IMR-90 (cell line): ENCODE results near the gene GBA2. TPM values are rescaled to one million over a fixed set of nuclear protein-coding genes. Genes with fewer than 3 reads are reported as not detected.
A peak's percentile ranks its signal among the peaks of the same experiment; 100 is the strongest.

Experiments
- ATAC-seq: fragments of 200-7000 bp; cut with Tn5 transposase; 2 replicates; pipeline ENCODE4 v1.9.1; 2020; ENCODE audit warnings: low read depth, mild to moderate bottlenecking, moderate library complexity
- BruUV-seq: library from RNA; stranded (reverse); fragments of 400-500 nt; replicated peaks from 2 replicates; lab custom pipeline; 2021; lab: Mats Ljungman, UMichigan
- CTCF ChIA-PET: fragments of 300-600 bp; formaldehyde crosslinking; extraction: SDS; loops from one replicate; lab custom pipeline; 2021; ENCODE audit warnings: antibody characterized with exemption; lab: Yijun Ruan, JAX
- POLR2A ChIA-PET: fragments of 300-600 bp; sonication (Branson Sonifier 250); formaldehyde crosslinking; loops from one replicate; lab custom pipeline; 2022; ENCODE audit warnings: antibody characterized with exemption; ENCODE audit not compliant: unreplicated experiment; lab: Charles Lee
- DNase-seq: peaks from one replicate; pipeline ENCODE4 v3.0.0; 2013
- H2AFZ ChIP-seq: replicated peaks from 2 replicates; pipeline ENCODE3; 2013; ENCODE audit warnings: low read length, mild to moderate bottlenecking; ENCODE audit not compliant: poor library complexity
- H2AK5ac ChIP-seq: 2 replicates; pipeline ENCODE4 v1.6.1; 2013; ENCODE audit warnings: low read depth, low read length, inconsistent platforms
- H2AK9ac ChIP-seq: replicated peaks from 2 replicates; pipeline ENCODE3; 2013; ENCODE audit warnings: mild to moderate bottlenecking, low read depth, low read length, moderate library complexity; ENCODE audit not compliant: poor library complexity
- H2BK120ac ChIP-seq: 2 replicates; pipeline ENCODE4 v1.6.1; 2013; ENCODE audit warnings: low read depth, low read length, inconsistent platforms
- H2BK15ac ChIP-seq: 3 replicates; pipeline ENCODE4 v1.6.1; 2013; ENCODE audit warnings: low read depth, low read length, inconsistent platforms
- H2BK20ac ChIP-seq: 2 replicates; pipeline ENCODE4 v1.6.1; 2013; ENCODE audit warnings: low read depth, mild to moderate bottlenecking, inconsistent platforms, low read length, moderate library complexity
- H2BK5ac ChIP-seq: 2 replicates; pipeline ENCODE4 v1.6.1; 2013; ENCODE audit warnings: mild to moderate bottlenecking, low read depth, low read length, inconsistent platforms; ENCODE audit not compliant: poor library complexity, severe bottlenecking
- H3K14ac ChIP-seq: replicated peaks from 2 replicates; pipeline ENCODE4 v1.6.1; 2013; ENCODE audit warnings: low read depth, low read length, inconsistent platforms
- H3K18ac ChIP-seq: 2 replicates; pipeline ENCODE4 v1.6.1; 2013; ENCODE audit warnings: low read depth, low read length, control low read depth
- H3K23ac ChIP-seq: 2 replicates; pipeline ENCODE4 v1.6.1; 2013; ENCODE audit warnings: low read depth, low read length, inconsistent platforms
- H3K27ac ChIP-seq: 2 replicates; pipeline ENCODE4 v1.5.1; 2013; ENCODE audit warnings: mild to moderate bottlenecking, control low read depth, low read length; ENCODE audit not compliant: insufficient read depth
- H3K27me3 ChIP-seq: 2 replicates; pipeline ENCODE4 v1.6.1; 2013; ENCODE audit warnings: low read length; ENCODE audit not compliant: control insufficient read depth, insufficient read depth
- H3K36me3 ChIP-seq: 2 replicates; pipeline ENCODE4 v1.6.1; 2013; ENCODE audit warnings: low read length, mixed read lengths; ENCODE audit not compliant: control insufficient read depth, insufficient read depth
- H3K4ac ChIP-seq: 2 replicates; pipeline ENCODE4 v1.6.1; 2013; ENCODE audit warnings: low read depth, low read length, inconsistent platforms
- H3K4me1 ChIP-seq: 2 replicates; pipeline ENCODE4 v1.6.1; 2013; ENCODE audit warnings: low read length, mixed read lengths; ENCODE audit not compliant: control insufficient read depth, insufficient read depth
- H3K4me2 ChIP-seq: 2 replicates; pipeline ENCODE4 v1.6.1; 2013; ENCODE audit warnings: low read depth, mild to moderate bottlenecking, control low read depth, low read length, moderate library complexity
- H3K4me3 ChIP-seq: 2 replicates; pipeline ENCODE4 v1.5.1; 2013; ENCODE audit warnings: low read depth, mild to moderate bottlenecking, control low read depth, low read length, moderate library complexity; ENCODE audit not compliant: insufficient read depth
- H3K56ac ChIP-seq: 2 replicates; pipeline ENCODE4 v1.6.1; 2013; ENCODE audit warnings: low read length, inconsistent platforms; ENCODE audit not compliant: insufficient read depth; ENCODE audit errors: extremely low read depth
- H3K79me1 ChIP-seq, 2 experiments: 2 replicates each; pipeline ENCODE4 v1.6.1; 2013; ENCODE audit warnings: low read length in 2 of 2, inconsistent platforms in 1 of 2, low read depth in 1 of 2
- H3K9ac ChIP-seq: 2 replicates; pipeline ENCODE4 v1.6.1; 2013; ENCODE audit warnings: low read depth, low read length, control low read depth
- H3K9me1 ChIP-seq: 2 replicates; pipeline ENCODE4 v1.6.1; 2013; ENCODE audit warnings: low read length, inconsistent platforms; ENCODE audit not compliant: insufficient read depth
- H3K9me3 ChIP-seq: 2 replicates; pipeline ENCODE4 v1.6.1; 2013; ENCODE audit warnings: low read length; ENCODE audit not compliant: control insufficient read depth, insufficient read depth
- H4K20me1 ChIP-seq: 2 replicates; pipeline ENCODE4 v1.6.1; 2013; ENCODE audit warnings: low read length, inconsistent platforms; ENCODE audit not compliant: insufficient read depth
- H4K5ac ChIP-seq: 2 replicates; pipeline ENCODE4 v1.6.1; 2013; ENCODE audit warnings: mild to moderate bottlenecking, low read depth, low read length, control low read depth
- H4K8ac ChIP-seq, 2 experiments: 2 replicates each; pipeline ENCODE4 v1.6.1; 2013; ENCODE audit warnings: low read depth in 2 of 2, low read length in 2 of 2, control low read depth in 1 of 2, inconsistent platforms in 1 of 2
- H4K91ac ChIP-seq: 2 replicates; pipeline ENCODE4 v1.6.1; 2013; ENCODE audit warnings: low read depth, low read length, inconsistent platforms; ENCODE audit not compliant: insufficient read depth
- FOS ChIP-seq: fragments of 150-350 bp; IDR thresholded peaks from 2 replicates; pipeline ENCODE4 v1.6.1; 2016; ENCODE audit warnings: low read depth, low read length
- MXI1 ChIP-seq: IDR thresholded peaks from 2 replicates; pipeline ENCODE4 v1.6.1; 2012; ENCODE audit warnings: low read depth, mild to moderate bottlenecking, low read length, moderate library complexity, borderline replicate concordance
- RAD21 ChIP-seq: IDR thresholded peaks from 2 replicates; pipeline ENCODE4 v1.6.1; 2012; ENCODE audit warnings: low read length, improper control_type of control experiment
- RFX5 ChIP-seq: IDR thresholded peaks from 2 replicates; pipeline ENCODE4 v1.8.0; 2012; ENCODE audit warnings: low read depth, mild to moderate bottlenecking, low read length, moderate library complexity
- WGBS, 2 experiments: methylation state at CpG; one replicate each; pipeline versions ENCODE4 v1.1.5 to v1.1.7; 2013; ENCODE audit warnings: missing lambda C conversion rate in 2 of 2; ENCODE audit not compliant: insufficient read length in 1 of 2; ENCODE audit errors: extremely low coverage in 2 of 2; 5-methylcytosine and 5-hydroxymethylcytosine counted together
- dilution Hi-C: fragments of 300-500 bp; cut with HindIII; formaldehyde crosslinking; loops from one replicate; pipeline ENCODE4 v1.14.3; 2018; ENCODE audit warnings: low sequenced_read_pairs; ENCODE audit not compliant: unreplicated experiment
- in situ Hi-C: fragments of 300-500 bp; cut with MboI; formaldehyde crosslinking; loops from 3 replicates; pipeline ENCODE4 v1.14.3; 2019; ENCODE audit warnings: low sequenced_read_pairs, inconsistent platforms, mixed read lengths
- intact Hi-C: fragments of 100-400 bp; cut with micrococcal nuclease; formaldehyde crosslinking; loops from 2 replicates; pipeline ENCODE4 v1.10.0; 2022
- polyA plus RNA-seq, 3 experiments: library from polyadenylated mRNA; depleted of rRNA; stranded (reverse); fragments of >200 nt; gene quantifications; 2 replicates each; pipeline ENCODE4 v1.2.3, GENCODE V29; 2012; ENCODE audit warnings: low replicate concordance in 1 of 3
- total RNA-seq: library from RNA; depleted of rRNA; stranded (reverse); fragments of >200 nt; gene quantifications from 2 replicates; pipeline ENCODE4 v1.2.3, GENCODE V29; 2012
- TF ChIP-seq, protein P1 (sequence below): conservative IDR thresholded peaks from 2 replicates; pipeline ENCODE4 v1.5.1; 2012; ENCODE audit warnings: mild to moderate bottlenecking, low read depth, low read length, improper control_type of control experiment

GBA2 gene
- total and polyA plus RNA-seq, 2 of the 4 experiments (the other 2 are of a cell fraction): 18.1 to 38.2 TPM

- DNase-seq: peak; percentile 51
- intact Hi-C loops: loop anchor here (1.0 kb wide), 1 partner anchor 32 kb away; no protein-coding TSS in a partner anchor
- H4K91ac ChIP-seq: peak overlapping the region; percentile 100
- H3K18ac ChIP-seq: peak overlapping the region; percentile 98
- ChIA-PET CTCF (interaction anchor here (0.6 to 1.8 kb wide), 5 partner anchors 9 to 80 kb away, joined by 3 to 6 read pairs (median 3); no protein-coding TSS in a partner anchor), POLR2A (interaction anchor here (0.8 to 2.8 kb wide), 6 partner anchors 10 to 43 kb away, joined by 3 to 23 read pairs (median 3); partner anchors contain the start of gene TPM2)
- WGBS, 2 experiments: no CpG with 5 or more reads among the region's 3 CpGs
- H4K8ac ChIP-seq: peak overlapping the region; percentile 92 to 99
- peaks cover 27 to 79% of the 10 kb centered on the region in 2 experiments for H3K79me1 ChIP-seq
- H3K4me2 ChIP-seq: peak overlapping the region; percentile 91
- in situ Hi-C loops: no loop called here
- H3K27me3 ChIP-seq: no peaks in the 10 kb centered on the region
- no TSS peak for BruUV-seq
- peak overlapping the region; percentile 96 for H2BK5ac ChIP-seq
- peaks cover 7% of the 10 kb centered on the region; the same call in 1 of the 2 replicates for H3K9me1 ChIP-seq
- H2AK5ac ChIP-seq: peak overlapping the region; percentile 98
- H4K5ac ChIP-seq: peak overlapping the region; percentile 99
- peaks cover 25% of the 10 kb centered on the region for H3K4me1 ChIP-seq
- no peak overlapping the region for H2AFZ ChIP-seq
- peak overlapping the region; percentile 97 for H3K56ac ChIP-seq
- peaks cover 36% of the 10 kb centered on the region for H3K36me3 ChIP-seq
- peak overlapping the region; percentile 98 for H2BK120ac ChIP-seq
- H3K9ac ChIP-seq: peak overlapping the region; percentile 90
- H3K27ac ChIP-seq: peak overlapping the region; percentile 90
- H3K23ac ChIP-seq: peak overlapping the region; percentile 99
- TF ChIP-seq MXI1: no peak
- TF ChIP-seq RAD21: peak; percentile 13; the same call in 1 of the 2 replicates
- TF ChIP-seq FOS: no peak
- peak; percentile 98 for TF ChIP-seq RFX5
- TF ChIP-seq, protein P1, sequence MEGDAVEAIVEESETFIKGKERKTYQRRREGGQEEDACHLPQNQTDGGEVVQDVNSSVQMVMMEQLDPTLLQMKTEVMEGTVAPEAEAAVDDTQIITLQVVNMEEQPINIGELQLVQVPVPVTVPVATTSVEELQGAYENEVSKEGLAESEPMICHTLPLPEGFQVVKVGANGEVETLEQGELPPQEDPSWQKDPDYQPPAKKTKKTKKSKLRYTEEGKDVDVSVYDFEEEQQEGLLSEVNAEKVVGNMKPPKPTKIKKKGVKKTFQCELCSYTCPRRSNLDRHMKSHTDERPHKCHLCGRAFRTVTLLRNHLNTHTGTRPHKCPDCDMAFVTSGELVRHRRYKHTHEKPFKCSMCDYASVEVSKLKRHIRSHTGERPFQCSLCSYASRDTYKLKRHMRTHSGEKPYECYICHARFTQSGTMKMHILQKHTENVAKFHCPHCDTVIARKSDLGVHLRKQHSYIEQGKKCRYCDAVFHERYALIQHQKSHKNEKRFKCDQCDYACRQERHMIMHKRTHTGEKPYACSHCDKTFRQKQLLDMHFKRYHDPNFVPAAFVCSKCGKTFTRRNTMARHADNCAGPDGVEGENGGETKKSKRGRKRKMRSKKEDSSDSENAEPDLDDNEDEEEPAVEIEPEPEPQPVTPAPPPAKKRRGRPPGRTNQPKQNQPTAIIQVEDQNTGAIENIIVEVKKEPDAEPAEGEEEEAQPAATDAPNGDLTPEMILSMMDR: peak; percentile 36
- peak overlapping the region; percentile 97 for H2BK15ac ChIP-seq
- H2BK20ac ChIP-seq: peak overlapping the region; percentile 99
- ATAC-seq: peak; percentile 8
- H3K4ac ChIP-seq: peak overlapping the region; percentile 99
- dilution Hi-C loops: no loop called here
- peaks cover 44% of the 10 kb centered on the region for H4K20me1 ChIP-seq
- H3K9me3 ChIP-seq: no peaks in the 10 kb centered on the region
- H3K4me3 ChIP-seq: no peak overlapping the region
- H2AK9ac ChIP-seq: peak overlapping the region; percentile 93
- peak overlapping the region; percentile 99 for H3K14ac ChIP-seq
These were observed 22.1 kb downstream of the GBA2 start for GRCh38 chr9:35726931-35727330.
